Measurements from ENCODE around the gene MVB12B.

DNA sequence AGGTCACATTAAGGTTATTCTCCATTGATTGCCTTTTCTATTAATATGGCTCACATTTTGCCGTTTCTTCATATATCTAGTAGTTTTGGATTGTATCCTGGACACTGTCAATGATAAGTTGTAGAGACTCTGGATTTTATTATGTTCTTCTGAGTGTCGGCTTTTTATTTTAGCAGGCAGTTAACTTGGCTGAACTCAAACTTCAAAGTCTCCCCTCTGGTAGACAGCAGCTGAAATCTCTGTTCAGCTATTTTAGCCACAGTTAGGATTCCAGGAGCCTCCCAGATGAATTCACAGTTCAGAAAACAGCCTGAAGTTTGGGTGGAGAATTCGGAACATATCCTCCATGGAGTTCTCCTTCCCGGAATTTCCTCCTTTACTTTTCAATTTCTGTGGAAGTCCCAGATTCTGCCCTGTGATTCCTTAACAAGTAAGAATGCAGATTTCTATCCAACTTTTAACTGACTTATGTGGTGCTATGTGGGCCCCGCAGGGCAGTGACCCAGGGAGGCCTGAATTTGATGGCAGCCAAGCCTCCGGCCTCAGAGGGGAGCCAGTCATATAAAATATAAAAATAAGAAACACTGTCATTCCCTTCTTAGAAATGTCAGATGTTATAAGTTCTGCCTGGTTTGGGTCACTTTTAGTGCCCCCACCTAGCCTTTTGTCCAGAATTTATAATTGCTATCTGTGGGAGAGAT, 39.3 kb upstream of the MVB12B start:
- TF ChIP-seq CTCF (IDR thresholded peaks at IDR 0.05) (no peak), EP300 (IDR thresholded peaks at IDR 0.05) (no peak), POLR2A (IDR thresholded peaks at IDR 0.05) (no peak)
